Brain microvascular endothelial cell (primary cell): ENCODE results near the gene CD2BP2.
A peak's percentile ranks its signal among the peaks of the same experiment; 100 is the strongest.

Source experiments
- DNase-seq: peaks from one replicate; pipeline ENCODE4 v3.0.0-alpha.2; 2020
- H3K27ac ChIP-seq: fragments of 250-450 bp; sonication (Bioruptor Pico); 2 replicates; pipeline ENCODE4 v1.5.1; 2020; ENCODE audit warnings: mild to moderate bottlenecking, moderate library complexity
- H3K27me3 ChIP-seq: fragments of 250-450 bp; sonication (Bioruptor Pico); replicated peaks from 2 replicates; pipeline ENCODE4 v1.5.1; 2020; ENCODE audit warnings: mild to moderate bottlenecking
- H3K36me3 ChIP-seq: fragments of 250-450 bp; sonication (Bioruptor Pico); replicated peaks from 2 replicates; pipeline ENCODE4 v1.5.1; 2020; ENCODE audit warnings: mild to moderate bottlenecking
- H3K4me3 ChIP-seq: 2 replicates; pipeline ENCODE4 v1.5.1; 2011; ENCODE audit warnings: low read depth, mild to moderate bottlenecking, control low read depth, low read length, moderate library complexity
- CTCF ChIP-seq: IDR thresholded peaks from 2 replicates; pipeline ENCODE4 v1.5.1; 2011; ENCODE audit warnings: low read depth, mild to moderate bottlenecking, moderate library complexity, low read length, control low read depth, inconsistent platforms; ENCODE audit errors: missing control alignments
- in situ Hi-C: cut with HindIII; loops from 2 replicates; pipeline ENCODE4 v1.10.0; 2017; ENCODE audit warnings: low sequenced_read_pairs, low pct_ligation_motif_present

The CD2BP2 gene

DNA sequence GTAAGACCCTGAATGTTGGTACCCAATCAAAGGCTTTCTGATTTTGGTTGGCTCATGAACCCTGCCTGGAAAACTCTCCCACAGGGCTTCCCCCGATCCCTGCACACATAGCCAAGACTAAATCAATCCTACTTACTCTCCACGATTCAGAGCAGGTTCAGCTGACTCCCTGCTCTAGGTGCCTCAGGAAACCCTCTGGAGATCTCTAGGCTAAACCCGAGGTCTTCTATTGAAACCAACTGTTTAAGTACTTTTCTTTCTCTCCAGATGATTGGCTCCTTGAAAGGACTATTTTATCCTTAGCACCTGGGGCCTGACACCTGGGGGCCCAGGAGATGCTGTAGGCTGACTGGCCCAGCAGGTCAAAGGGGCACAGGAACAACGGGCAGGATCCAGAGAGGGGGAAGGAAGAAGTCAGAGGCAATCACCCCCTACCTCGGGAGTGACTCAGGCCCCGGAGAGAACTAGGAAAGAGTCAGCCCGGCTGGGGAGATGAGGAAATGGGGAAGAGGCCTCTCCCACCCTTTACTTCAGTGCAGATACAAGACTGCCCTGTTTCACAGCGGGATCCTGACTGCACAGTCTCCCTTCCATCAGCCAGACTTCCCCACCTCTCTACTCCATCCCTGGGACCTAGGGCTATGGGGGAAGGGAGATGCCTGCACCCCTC is 13.1 kb upstream of the CD2BP2 start:
- DNase-seq = peak; percentile 52
- Histone ChIP-seq H3K27ac (peak overlapping the region; percentile 39), H3K4me3 (peak overlapping the region; percentile 77), H3K36me3 (peaks cover 20% of the 10 kb centered on the region), H3K27me3 (no peaks in the 10 kb centered on the region)
- in situ Hi-C loops = no loop called here
- TF ChIP-seq CTCF = no peak

GRCh38 chr16:30367349-30368009 is 12.4 kb upstream of the CD2BP2 start:
- H3K36me3 ChIP-seq = peaks cover 23% of the 10 kb centered on the region
- in situ Hi-C loops = no loop called here
- no peak overlapping the region for H3K27ac ChIP-seq
- TF ChIP-seq CTCF = no peak
- peak overlapping the region; percentile 77 for H3K4me3 ChIP-seq
- no peaks in the 10 kb centered on the region for H3K27me3 ChIP-seq
- DNase-seq = no peak

GRCh38 chr16:30366511-30366910 is 11.4 kb upstream of the CD2BP2 start:
- TF ChIP-seq CTCF = no peak
- Histone ChIP-seq H3K4me3 (no peak overlapping the region), H3K27me3 (no peaks in the 10 kb centered on the region), H3K36me3 (peaks cover 23% of the 10 kb centered on the region), H3K27ac (no peak overlapping the region)
- no peak for DNase-seq
- in situ Hi-C loops = no loop called here

GRCh38 chr16:30365200-30365599 is 10.1 kb upstream of the CD2BP2 start:
- Histone ChIP-seq H3K27ac (no peak overlapping the region), H3K27me3 (no peaks in the 10 kb centered on the region), H3K36me3 (peaks cover 27% of the 10 kb centered on the region), H3K4me3 (no peak overlapping the region)
- in situ Hi-C loops = no loop called here
- no peak for TF ChIP-seq CTCF
- no peak for DNase-seq

- no peak overlapping the region for H3K4me3 ChIP-seq
- no peaks in the 10 kb centered on the region for H3K27me3 ChIP-seq
- no peak overlapping the region for H3K27ac ChIP-seq
- no peak for DNase-seq
- in situ Hi-C loops = no loop called here
- H3K36me3 ChIP-seq = peaks cover 54% of the 10 kb centered on the region
- TF ChIP-seq CTCF = no peak
Observed at GRCh38 chr16:30361180-30361579, 6.1 kb upstream of the CD2BP2 start.

GRCh38 chr16:30359871-30360170 is 4.7 kb upstream of the CD2BP2 start:
- TF ChIP-seq CTCF = no peak
- DNase-seq = no peak
- Histone ChIP-seq H3K4me3 (no peak overlapping the region), H3K27me3 (no peaks in the 10 kb centered on the region), H3K36me3 (peaks cover 44% of the 10 kb centered on the region), H3K27ac (no peak overlapping the region)
- in situ Hi-C loops = no loop called here
